ENCODE results near the gene GRIN2A.

The GRIN2A gene

DNA sequence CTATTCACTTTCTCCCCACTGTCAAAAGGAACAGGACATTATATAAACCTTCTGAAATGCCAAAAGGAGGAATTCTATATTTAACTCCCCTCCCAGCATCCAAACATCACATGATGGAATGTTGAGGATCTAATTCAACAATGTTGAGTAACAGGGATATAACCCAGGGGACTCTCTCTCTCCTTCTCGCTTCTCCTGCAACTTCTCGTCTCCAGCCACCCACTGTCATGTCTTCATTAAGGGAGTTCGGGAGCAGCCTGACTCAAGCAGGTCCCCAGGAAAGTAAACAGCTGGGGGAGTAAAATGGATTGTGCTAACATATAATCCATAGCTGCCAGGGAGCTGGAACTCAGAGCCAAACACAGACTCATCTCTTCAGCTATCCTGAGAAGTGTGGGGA, 51.7 kb downstream of the GRIN2A start:
- DNase-seq (ENCODE audit: low read depth), result no peak

GRCh38 chr16:10128397-10129258, 53.6 kb downstream of the GRIN2A start:
- DNase-seq (ENCODE audit: low read depth), result no peak

DNA sequence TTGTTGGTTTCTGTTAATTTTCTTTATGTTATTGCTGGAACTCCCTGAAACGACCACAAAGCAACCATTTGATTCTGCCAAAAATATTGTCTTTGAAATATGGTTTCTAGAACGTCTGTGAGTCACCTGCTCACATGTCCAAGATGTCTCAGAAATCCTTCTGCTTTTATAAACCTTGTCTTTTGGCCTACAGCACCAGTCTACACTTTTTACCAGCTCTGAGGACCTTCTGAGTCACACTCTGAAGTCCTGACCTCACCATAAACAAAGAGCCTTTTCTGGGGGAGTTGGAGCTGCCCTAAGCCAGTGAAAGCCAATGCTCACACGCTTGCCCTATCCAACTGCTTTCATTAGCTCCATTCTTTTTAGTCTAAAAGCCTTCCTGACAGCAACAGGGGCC, 55.5 kb downstream of the GRIN2A start:
- DNase-seq (ENCODE audit: low read depth), result no peak

GRCh38 chr16:10123141-10123540, 59.1 kb downstream of the GRIN2A start:
- DNase-seq (ENCODE audit: low read depth), result no peak

DNA sequence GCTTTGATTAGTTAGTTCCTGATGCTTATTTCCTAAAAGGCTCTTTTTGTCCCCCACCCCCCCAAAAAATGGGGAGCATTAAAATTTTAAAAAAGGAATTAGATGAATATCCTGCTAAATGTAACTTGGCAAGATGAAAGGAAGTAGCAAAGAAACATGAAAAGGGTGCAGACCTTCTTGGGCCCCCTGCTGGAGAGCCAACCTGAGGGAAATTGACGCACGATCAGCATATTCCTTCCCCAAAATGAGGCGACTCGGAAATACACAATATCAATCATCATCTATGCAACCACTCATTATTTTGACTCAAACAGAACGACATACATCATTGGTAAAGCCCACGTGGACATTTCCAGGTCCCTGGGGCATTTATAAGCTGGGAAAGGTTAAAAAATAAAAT, 59.7 kb downstream of the GRIN2A start:
- DNase-seq (ENCODE audit: low read depth), result no peak

DNA sequence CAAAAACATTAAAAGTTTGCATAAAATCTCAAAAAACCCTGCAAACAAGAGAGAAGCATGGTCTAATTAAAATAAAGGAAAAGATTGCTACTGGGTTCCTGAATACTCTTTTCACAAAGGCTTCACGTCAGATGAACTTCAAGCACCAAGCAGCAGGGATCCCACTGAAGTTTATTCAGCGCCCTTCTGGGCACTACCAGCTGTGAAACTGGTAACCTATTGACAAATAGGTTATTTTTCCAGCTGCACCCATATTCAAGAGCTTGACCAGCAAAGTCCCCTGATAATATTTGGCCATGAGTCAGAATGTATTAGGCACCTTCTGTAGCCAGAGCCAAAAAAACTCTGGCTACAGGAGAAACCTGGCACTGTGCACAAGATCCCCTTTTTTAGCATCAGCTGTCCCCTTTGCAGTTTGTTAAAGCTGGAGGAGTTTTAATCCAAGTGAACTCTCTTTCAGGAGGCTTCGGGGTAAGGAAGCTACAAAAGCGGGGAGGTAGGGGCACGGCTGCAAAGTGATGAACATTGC, 60.3 kb downstream of the GRIN2A start:
- DNase-seq (ENCODE audit: low read depth), result no peak

- no peak for DNase-seq (ENCODE audit: low read depth)
These were observed 60.7 kb downstream of the GRIN2A start for GRCh38 chr16:10121491-10121890.

- DNase-seq (ENCODE audit: low read depth), result no peak
These were observed 61.3 kb downstream of the GRIN2A start for GRCh38 chr16:10120953-10121352.

- no peak for DNase-seq (ENCODE audit: low read depth)
These were observed 67.8 kb downstream of the GRIN2A start for GRCh38 chr16:10114409-10114808.

DNA sequence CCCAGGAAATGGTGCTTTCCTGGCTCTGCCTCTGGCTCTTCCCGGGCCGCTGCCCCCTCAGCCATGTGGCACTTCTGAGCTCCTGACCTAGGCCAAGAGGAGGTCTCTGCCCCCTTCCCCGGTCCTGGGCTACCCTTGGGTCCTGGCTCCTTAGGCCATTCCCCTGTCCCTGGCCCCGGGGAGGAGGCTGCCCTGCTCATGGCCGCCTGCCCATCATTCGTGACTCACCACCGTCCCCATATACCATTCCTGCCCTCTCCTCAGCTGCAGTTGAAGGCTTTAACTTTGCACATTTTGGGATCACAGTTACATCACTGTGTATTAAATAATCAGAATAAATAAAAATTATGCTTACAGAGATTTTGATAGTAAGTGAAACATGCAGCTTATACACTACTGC, 69.0 kb downstream of the GRIN2A start:
- no peak for DNase-seq (ENCODE audit: low read depth)

DNA sequence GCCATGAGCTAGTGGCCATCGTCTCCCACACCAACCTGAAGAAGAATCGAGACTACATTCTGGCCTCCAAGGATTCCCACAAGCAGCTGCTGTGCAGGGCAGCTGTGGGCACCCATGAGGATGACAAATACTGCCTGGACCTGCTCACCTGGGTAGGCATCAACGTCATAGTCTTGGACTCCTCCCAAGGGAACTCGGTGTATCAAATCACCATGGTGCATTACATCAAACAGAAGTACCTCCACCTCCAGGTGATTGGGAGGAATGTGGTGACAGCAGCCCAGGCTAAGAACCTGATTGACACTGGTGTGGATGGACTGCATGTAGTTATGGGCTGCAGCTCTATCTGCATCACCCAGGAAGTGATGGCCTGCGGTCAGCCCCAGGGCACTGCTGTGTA, 70.2 kb downstream of the GRIN2A start:
- DNase-seq (ENCODE audit: low read depth), result no peak

- no peak for DNase-seq (ENCODE audit: low read depth)
These were observed 71.0 kb downstream of the GRIN2A start for GRCh38 chr16:10111156-10111761.

DNA sequence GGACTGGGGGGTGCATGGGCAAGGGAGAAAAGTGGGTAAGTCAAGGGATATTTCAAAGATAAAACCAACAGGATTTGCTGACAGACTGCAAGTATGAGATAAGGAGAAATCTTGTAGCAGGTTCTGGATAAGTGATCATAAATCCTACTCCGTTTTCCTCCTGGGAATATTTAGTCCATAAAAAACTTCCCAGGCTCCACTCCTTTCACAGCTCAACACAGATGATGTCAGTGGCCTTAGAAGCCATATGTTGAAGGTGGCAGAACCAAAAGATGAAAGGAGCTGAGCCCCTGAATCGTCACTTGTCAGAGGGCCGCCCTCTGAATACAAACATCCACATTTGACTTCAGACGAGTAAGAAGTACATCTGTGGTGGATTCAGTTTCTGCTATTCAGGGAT, 71.7 kb downstream of the GRIN2A start:
- DNase-seq (ENCODE audit: low read depth), result no peak

- no peak for DNase-seq (ENCODE audit: low read depth)
These were observed 75.1 kb downstream of the GRIN2A start for GRCh38 chr16:10107081-10107480.

- no peak for DNase-seq (ENCODE audit: low read depth)
These were observed 78.5 kb downstream of the GRIN2A start for GRCh38 chr16:10103700-10104099.

DNA sequence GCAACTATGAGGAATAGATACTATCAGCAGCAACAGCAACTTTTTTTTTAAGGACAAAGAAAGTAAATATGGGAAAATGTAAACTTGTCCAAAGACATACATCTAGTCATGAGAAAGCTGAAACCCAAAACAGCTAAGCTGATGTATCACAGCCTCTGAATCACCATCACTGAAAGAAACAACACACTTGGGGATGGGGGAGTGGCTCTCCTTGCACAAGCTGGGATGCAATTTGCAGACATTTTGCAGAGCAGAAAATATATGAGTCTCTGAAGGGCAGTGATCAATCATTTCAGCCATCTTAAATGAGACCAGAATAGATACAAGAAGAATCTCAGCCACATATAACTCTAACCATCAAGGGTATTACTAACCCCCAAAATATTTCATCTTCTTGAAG, 79.1 kb downstream of the GRIN2A start:
- no peak for DNase-seq (ENCODE audit: low read depth)

DNA sequence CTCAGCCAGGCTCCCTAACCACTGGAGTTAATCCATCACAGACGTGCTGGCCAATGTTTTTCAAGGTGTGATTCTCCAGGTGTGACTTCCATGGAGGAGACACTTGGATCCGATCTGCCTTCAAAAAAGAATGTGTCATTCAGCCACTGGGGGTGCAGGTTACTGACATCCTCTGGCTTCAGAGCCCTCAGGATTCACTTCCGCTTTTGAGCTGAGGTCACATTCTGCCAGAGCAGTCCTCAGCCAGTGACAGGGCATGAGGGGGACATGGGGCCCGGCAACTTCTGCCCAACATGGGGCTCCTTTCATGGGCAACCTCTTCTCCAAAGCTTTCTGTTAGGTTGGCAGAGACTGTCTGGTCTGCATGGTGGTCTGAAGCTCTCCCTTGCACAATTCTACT, 81.4 kb downstream of the GRIN2A start:
- DNase-seq (ENCODE audit: low read depth), result no peak

- no peak for DNase-seq (ENCODE audit: low read depth)
These were observed 83.2 kb downstream of the GRIN2A start for GRCh38 chr16:10098991-10099390.

- DNase-seq (ENCODE audit: low read depth), result no peak
These were observed 85.0 kb downstream of the GRIN2A start for GRCh38 chr16:10097271-10097670.

GRCh38 chr16:10093576-10093975, 88.7 kb downstream of the GRIN2A start:
- no peak for DNase-seq (ENCODE audit: low read depth)

DNA sequence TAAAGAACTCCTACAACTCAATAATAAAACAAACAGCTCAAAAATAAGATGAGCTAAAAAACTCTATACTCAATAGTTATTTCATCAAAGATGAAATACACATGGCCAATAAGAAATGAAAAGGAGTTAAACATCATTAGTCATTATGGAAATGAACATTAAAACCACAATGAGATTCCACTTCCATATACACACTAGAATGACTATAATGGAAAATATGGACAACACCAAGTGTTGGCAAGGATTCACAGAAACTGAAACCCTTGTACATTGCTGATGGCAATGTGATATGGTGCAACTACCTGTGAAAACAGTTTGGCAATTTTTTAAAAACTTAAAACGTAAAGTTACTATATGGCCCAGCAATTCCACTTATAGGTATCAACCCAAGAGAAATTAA, 91.4 kb downstream of the GRIN2A start:
- no peak for DNase-seq (ENCODE audit: low read depth)

- DNase-seq (ENCODE audit: low read depth), result no peak
These were observed 93.8 kb downstream of the GRIN2A start for GRCh38 chr16:10088380-10088793.

DNA sequence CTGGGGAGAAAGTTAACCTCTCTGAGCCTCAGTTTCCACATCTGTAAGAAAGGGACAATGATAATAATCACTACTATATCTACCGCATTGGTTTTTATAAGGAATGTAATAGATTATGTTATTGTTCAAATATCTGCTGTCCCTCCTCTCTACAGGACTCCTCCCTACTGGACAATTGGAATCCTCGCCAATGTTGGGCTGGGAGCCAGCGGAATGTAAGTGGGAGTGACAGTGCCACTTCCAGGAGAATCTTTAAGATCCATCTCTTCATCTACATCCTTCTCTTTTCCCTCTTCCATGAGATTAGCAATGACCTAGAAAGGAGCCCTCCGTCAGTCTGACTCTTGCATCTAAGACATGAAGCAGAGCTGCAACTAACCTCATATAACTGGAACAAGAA, 95.1 kb downstream of the GRIN2A start:
- no peak for DNase-seq (ENCODE audit: low read depth)

GRCh38 chr16:10086620-10087019, 95.6 kb downstream of the GRIN2A start:
- DNase-seq (ENCODE audit: low read depth), result no peak

Data from HS-27A (cell line).